Fibroblast of mammary gland (primary cell): ENCODE data around the gene TPD52L3.

Experiments
- DNase-seq: peaks from one replicate; pipeline ENCODE4 v3.0.0-alpha.2; 2010; ENCODE audit warnings: low read depth
- H3K4me3 ChIP-seq: 2 replicates; pipeline ENCODE4 v1.5.1; 2011; ENCODE audit warnings: low read depth, mild to moderate bottlenecking, low read length, moderate library complexity; ENCODE audit not compliant: control insufficient read depth
- TF ChIP-seq, protein P1 (sequence below): conservative IDR thresholded peaks from 2 replicates; pipeline ENCODE4 v1.5.1; 2011; ENCODE audit warnings: low read depth, low read length, inconsistent platforms; ENCODE audit not compliant: control insufficient read depth, insufficient read depth

TPD52L3 gene

DNA sequence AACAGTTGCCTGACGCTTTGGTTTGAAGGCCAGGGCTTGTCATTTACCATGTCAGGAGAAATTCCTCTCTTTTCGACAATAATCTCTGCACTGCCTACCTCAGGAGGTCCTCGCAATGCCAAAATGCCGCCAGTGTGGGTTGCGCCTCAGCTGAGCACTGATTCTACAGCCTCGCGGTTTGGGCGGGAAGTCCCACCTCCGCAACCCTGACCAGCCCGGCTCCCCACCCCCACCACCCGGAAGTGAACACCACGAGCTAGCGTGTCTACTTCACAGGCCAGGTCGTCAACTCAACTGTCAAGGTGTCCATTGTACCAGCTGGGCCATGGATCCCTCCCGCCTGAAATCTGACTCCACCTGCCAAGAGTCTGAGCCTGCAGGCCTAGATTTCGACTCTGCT lies at the start of gene TPD52L3:
TSS of gene TPD52L3 (plus strand) at position 273 of the 400 bp plus-strand sequence. CDS start 221 bp downstream, outside the sequence.
- DNase-seq: no peak
- TF ChIP-seq, protein P1, sequence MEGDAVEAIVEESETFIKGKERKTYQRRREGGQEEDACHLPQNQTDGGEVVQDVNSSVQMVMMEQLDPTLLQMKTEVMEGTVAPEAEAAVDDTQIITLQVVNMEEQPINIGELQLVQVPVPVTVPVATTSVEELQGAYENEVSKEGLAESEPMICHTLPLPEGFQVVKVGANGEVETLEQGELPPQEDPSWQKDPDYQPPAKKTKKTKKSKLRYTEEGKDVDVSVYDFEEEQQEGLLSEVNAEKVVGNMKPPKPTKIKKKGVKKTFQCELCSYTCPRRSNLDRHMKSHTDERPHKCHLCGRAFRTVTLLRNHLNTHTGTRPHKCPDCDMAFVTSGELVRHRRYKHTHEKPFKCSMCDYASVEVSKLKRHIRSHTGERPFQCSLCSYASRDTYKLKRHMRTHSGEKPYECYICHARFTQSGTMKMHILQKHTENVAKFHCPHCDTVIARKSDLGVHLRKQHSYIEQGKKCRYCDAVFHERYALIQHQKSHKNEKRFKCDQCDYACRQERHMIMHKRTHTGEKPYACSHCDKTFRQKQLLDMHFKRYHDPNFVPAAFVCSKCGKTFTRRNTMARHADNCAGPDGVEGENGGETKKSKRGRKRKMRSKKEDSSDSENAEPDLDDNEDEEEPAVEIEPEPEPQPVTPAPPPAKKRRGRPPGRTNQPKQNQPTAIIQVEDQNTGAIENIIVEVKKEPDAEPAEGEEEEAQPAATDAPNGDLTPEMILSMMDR: no peak
- H3K4me3 ChIP-seq: no peak within 1 kb of the TSS

DNA sequence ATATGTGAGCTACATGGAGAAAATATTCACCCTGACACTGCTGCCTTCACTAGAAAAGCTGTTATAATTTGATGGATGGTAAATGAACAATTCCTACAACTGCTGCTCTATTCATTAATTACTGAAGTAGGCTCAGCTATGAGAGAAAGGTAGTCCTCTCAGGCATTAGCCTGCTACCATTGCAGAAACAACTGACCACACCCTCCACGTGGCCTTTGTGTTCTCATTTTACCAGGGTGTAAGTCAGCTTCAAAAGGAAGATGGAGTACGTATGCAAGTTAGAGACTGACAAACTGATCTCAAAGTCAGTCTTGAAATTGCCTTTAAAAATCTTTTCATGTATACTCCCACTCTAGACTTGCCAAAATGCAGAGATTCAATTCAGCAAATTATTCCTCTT lies 26.3 kb upstream of the TPD52L3 start:
- no peak overlapping the region for H3K4me3 ChIP-seq
- no peak for DNase-seq

DNA sequence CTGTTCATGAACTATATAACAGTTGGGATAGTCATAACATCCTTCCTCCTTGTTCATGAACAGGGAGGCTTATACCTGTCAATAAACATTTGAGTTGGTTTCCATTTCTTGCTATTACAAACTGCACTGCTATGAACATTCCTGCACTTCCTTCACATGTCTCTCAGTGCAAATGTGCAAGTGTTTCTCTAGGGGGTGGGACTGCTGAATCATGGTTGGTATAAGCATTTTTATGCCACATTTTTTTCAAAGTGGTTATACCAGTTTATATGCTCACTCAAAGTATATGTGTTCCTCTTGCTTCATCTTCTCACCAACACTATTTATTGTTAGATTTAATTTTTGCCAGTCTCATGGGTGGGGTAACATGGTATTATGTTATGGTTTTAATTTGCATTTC lies 25.8 kb upstream of the TPD52L3 start:
- H3K4me3 ChIP-seq: no peak overlapping the region
- TF ChIP-seq, protein P1: no peak
- no peak for DNase-seq

More for the DNA sequence above, 26.3 kb upstream of the TPD52L3 start:
- TF ChIP-seq, protein P1: no peak

DNA sequence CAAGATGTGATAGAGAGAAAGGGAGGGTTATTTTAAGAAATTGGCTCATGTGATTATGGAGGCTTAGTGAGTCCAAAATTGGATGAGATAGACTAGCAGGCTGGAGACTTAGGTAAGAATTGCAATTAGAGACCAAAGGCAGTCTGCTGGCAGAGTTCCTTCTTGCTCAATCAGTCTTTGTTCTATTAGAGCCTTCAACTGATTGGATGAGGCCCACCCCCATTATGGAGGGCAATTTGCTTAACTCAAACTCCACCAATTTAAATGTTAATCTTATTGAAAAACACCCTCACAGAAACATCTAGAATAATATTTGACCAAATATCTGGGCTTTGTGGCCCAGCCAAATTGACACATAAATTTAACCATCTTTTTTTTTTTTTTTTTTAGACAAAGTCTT lies 23.9 kb upstream of the TPD52L3 start:
- DNase-seq: no peak
- no peak overlapping the region for H3K4me3 ChIP-seq
- TF ChIP-seq, protein P1: no peak

DNA sequence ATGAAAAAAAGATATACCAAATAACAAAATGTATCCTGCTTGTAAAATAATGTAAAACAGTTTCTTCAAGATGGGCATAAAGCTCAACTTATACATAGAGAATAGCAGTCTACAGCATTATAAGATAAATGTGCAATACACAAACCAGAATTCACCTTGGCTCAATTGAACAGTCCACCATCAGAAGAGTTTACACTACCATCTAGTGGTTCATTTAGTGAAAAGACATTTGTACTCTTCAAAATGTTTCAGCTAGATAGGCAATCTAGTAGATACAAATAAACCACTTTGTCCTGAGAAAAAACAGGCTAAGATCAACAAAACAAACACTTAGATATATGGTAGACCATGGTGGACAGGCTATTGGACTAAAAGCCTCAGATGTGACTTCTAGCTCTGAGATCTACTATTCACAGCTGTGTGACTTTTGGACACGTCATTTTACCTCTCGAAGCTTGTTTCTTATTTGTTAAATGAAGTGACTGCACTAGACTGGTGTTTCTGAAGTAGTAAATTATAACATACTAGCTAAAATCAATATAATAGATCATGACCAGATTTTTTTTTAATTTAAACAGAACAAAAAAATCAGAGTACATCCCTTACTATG lies 22.1 kb upstream of the TPD52L3 start:
- no peak overlapping the region for H3K4me3 ChIP-seq
- peak; percentile 65 for DNase-seq
- TF ChIP-seq, protein P1: peak; percentile 67

DNA sequence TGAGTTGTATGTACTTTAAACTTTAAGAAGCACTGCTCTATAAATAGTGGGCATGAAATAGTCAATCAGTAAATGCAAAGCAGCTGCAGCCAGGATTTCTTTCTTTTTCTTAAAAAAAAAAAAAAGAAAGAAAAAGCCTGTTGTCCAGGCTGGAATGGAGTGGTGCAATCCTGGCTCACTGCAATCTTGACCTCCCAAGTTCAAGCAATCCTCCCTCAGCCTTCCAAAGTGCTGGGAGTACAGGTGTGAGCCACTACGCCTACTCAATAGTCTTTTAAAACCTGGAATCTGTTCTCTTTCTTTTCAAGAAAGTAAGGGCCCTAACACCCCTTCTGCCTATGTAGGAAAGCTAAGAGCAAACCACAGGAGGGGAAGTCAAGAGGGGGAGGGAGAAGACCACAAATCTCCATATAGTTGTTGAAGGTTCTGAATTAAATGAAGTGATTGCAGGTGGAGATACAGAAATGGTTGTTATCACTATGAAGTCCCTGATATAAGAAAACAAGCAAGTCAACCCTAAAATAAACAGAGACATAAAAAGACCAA lies 20.6 kb upstream of the TPD52L3 start:
- TF ChIP-seq, protein P1: no peak
- no peak overlapping the region for H3K4me3 ChIP-seq
- DNase-seq: no peak
